ENCODE results near the gene DIRAS2. TPM values are rescaled to one million over a fixed set of nuclear protein-coding genes. Genes with fewer than 3 reads are reported as not detected.

The DIRAS2 gene
- total and polyA plus RNA-seq, 2 donors (not counting 3 experiments of a cell fraction or from before 2014, with no cell fraction given) = not detected

DNA sequence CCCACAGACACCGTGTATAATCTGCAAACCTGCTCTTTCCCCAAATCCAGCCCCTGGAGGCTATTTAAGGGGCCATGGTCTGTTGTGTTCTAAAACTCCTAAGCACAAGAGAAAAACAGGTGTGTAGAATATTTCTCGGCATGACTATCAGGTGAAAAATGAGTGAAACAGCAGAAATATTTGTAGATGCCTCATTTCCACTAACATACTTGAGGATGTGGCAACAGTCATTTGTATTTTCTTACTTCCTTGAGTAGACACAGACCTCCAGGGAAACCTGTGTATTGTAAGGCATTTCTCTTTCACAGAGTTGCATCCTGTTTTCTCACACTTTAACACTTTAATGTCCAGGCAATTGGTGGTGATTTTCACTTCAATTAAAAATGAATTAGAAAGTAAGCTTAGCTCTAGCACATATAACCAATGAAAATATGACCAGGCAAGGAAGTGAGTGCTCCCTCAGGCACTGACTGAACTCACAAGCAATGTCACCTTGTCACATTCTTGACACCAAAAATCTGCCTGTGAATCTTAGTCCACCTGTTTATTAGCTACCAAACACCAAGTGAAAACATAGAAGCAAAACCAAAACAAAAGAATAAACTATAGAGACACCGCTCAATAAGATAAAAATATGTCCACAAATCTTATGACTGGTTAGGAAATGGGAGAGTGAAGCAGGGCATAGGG is 64.4 kb downstream of the DIRAS2 start:
- CTCF ChIA-PET = no interaction called here
- Histone ChIP-seq H3K4me1 (ENCODE audit: control insufficient read depth, extremely low read depth, insufficient read depth, low read length) (no peaks in the 10 kb centered on the region), H3K9ac (replicated peaks; ENCODE audit: extremely low read depth, insufficient read depth, low read length) (no peak overlapping the region), H2AFZ (ENCODE audit: low read depth, low read length) (no peak overlapping the region), H3K27me3 (ENCODE audit: control insufficient read depth in 2 of 2, insufficient read depth in 2 of 2, low read length in 2 of 2) (no peaks in the 10 kb centered on the region), H3K4me2 (ENCODE audit: insufficient read depth, low read length) (no peak overlapping the region), H3K9me3 (replicated peaks; ENCODE audit: control insufficient read depth, insufficient read depth, low read length) (no peaks in the 10 kb centered on the region), H3K4me3 (replicated peaks in 1 of 3; ENCODE audit: insufficient read depth in 1 of 3, low read depth in 1 of 3, low read length in 3 of 3) (no peak overlapping the region), H3K27ac (ENCODE audit: insufficient read depth, low read depth, low read length) (no peak overlapping the region), H3K36me3 (ENCODE audit: control insufficient read depth in 2 of 2, extremely low read depth in 1 of 2, insufficient read depth in 2 of 2, low read length in 2 of 2) (no peaks in the 10 kb centered on the region), H3K79me2 (ENCODE audit: control insufficient read depth, insufficient read depth, low read length) (no peaks in the 10 kb centered on the region), H4K20me1 (replicated peaks; ENCODE audit: control insufficient read depth, extremely low read depth, insufficient read depth, low read length) (no peaks in the 10 kb centered on the region), H3K9me1 (replicated peaks; ENCODE audit: control insufficient read depth, extremely low read depth, insufficient read depth, low read length) (no peaks in the 10 kb centered on the region)
- POLR2A ChIA-PET = no interaction called here
- FAIRE-seq = no peak
- dilution Hi-C loops (cut with MboI; ENCODE audit: extremely low pct_ligation_motif_present, low sequenced_read_pairs) (no loop called here), intact Hi-C loops (cut with micrococcal nuclease) (no loop called here)
- DNase-seq (ENCODE audit: low read depth, low spot score) = no peak
- no TSS peak for BruUV-seq (replicated peaks)
- TF ChIP-seq POLR2AphosphoS5 (IDR thresholded peaks at IDR 0.05; ENCODE audit: insufficient read depth, low read depth, low read length) (no peak), GATA2 (IDR thresholded peaks at IDR 0.05; ENCODE audit: insufficient read depth, insufficient read length, low read depth, low read length) (no peak), MYC (IDR thresholded peaks at IDR 0.05; ENCODE audit: low read depth, low read length) (no peak)

DNA sequence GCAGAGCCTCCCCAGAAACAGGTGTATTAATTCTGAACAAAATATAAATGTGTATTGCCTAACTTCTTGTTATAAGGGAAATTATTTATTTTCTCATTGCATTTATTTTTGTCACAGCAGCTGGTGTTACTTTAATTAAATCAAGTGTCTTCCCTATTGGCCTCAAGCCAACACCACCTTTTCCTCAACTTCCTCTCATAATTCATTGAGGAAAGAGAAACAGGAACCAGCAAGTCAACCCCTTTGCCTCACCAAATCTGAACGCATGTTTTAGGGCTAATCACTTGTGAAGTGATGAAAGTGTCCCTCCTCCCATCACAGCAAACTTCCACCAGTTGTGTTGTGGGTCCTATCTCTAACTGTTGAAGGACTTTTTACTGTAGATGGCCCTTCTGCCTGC is 73.1 kb downstream of the DIRAS2 start:
- H3K9me1 ChIP-seq (replicated peaks; ENCODE audit: control insufficient read depth, extremely low read depth, insufficient read depth, low read length) = no peaks in the 10 kb centered on the region
- H3K36me3 ChIP-seq (ENCODE audit: control insufficient read depth in 2 of 2, extremely low read depth in 1 of 2, insufficient read depth in 2 of 2, low read length in 2 of 2) = no peaks in the 10 kb centered on the region
- POLR2A ChIA-PET = no interaction called here
- no peak overlapping the region for H3K27ac ChIP-seq (ENCODE audit: insufficient read depth, low read depth, low read length)
- H3K9me3 ChIP-seq (replicated peaks; ENCODE audit: control insufficient read depth, insufficient read depth, low read length) = peaks cover 2% of the 10 kb centered on the region
- dilution Hi-C loops (cut with MboI; ENCODE audit: extremely low pct_ligation_motif_present, low sequenced_read_pairs) = no loop called here
- H3K79me2 ChIP-seq (ENCODE audit: control insufficient read depth, insufficient read depth, low read length) = no peaks in the 10 kb centered on the region
- no peak for FAIRE-seq
- H3K9ac ChIP-seq (replicated peaks; ENCODE audit: extremely low read depth, insufficient read depth, low read length) = no peak overlapping the region
- TF ChIP-seq JUN (IDR thresholded peaks at IDR 0.05; ENCODE audit: borderline replicate concordance, insufficient read depth, insufficient read length, low read depth) (no peak), FOS (IDR thresholded peaks at IDR 0.05; ENCODE audit: borderline replicate concordance, insufficient read depth, low read length) (no peak), POLR2AphosphoS5 (IDR thresholded peaks at IDR 0.05; ENCODE audit: insufficient read depth, low read depth, low read length) (no peak), MYC (IDR thresholded peaks at IDR 0.05; ENCODE audit: low read depth, low read length) (no peak), GATA2 (IDR thresholded peaks at IDR 0.05; ENCODE audit: insufficient read depth, insufficient read length, low read depth, low read length) (no peak), POLR2A (IDR thresholded peaks at IDR 0.05; ENCODE audit: low read depth, low read length) (no peak), EZH2 (IDR thresholded peaks at IDR 0.05; ENCODE audit: borderline replicate concordance, low read depth, low read length, severe bottlenecking) (no peak)
- TF ChIP-seq, protein P1, sequence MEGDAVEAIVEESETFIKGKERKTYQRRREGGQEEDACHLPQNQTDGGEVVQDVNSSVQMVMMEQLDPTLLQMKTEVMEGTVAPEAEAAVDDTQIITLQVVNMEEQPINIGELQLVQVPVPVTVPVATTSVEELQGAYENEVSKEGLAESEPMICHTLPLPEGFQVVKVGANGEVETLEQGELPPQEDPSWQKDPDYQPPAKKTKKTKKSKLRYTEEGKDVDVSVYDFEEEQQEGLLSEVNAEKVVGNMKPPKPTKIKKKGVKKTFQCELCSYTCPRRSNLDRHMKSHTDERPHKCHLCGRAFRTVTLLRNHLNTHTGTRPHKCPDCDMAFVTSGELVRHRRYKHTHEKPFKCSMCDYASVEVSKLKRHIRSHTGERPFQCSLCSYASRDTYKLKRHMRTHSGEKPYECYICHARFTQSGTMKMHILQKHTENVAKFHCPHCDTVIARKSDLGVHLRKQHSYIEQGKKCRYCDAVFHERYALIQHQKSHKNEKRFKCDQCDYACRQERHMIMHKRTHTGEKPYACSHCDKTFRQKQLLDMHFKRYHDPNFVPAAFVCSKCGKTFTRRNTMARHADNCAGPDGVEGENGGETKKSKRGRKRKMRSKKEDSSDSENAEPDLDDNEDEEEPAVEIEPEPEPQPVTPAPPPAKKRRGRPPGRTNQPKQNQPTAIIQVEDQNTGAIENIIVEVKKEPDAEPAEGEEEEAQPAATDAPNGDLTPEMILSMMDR (IDR thresholded peaks at IDR 0.05; ENCODE audit: extremely low read depth in 1 of 2, insufficient read depth in 1 of 2, low read depth in 1 of 2, low read length in 2 of 2) = no peak
- TF ChIP-seq, protein P2, sequence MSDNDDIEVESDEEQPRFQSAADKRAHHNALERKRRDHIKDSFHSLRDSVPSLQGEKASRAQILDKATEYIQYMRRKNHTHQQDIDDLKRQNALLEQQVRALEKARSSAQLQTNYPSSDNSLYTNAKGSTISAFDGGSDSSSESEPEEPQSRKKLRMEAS (IDR thresholded peaks at IDR 0.05; ENCODE audit: insufficient read depth, insufficient read length) = no peak
- BruUV-seq (replicated peaks) = no TSS peak
- H4K20me1 ChIP-seq (replicated peaks; ENCODE audit: control insufficient read depth, extremely low read depth, insufficient read depth, low read length) = no peaks in the 10 kb centered on the region
- H3K4me2 ChIP-seq (ENCODE audit: insufficient read depth, low read length) = no peak overlapping the region
- H3K27me3 ChIP-seq (ENCODE audit: control insufficient read depth in 2 of 2, insufficient read depth in 2 of 2, low read length in 2 of 2) = no peaks in the 10 kb centered on the region
- no peaks in the 10 kb centered on the region for H3K4me1 ChIP-seq (ENCODE audit: control insufficient read depth, extremely low read depth, insufficient read depth, low read length)
- H2AFZ ChIP-seq (ENCODE audit: low read depth, low read length) = no peak overlapping the region
- no peak for DNase-seq (ENCODE audit: low read depth, low spot score)
- CTCF ChIA-PET = no interaction called here
- intact Hi-C loops (cut with micrococcal nuclease) = no loop called here
- H3K4me3 ChIP-seq (replicated peaks in 1 of 3; ENCODE audit: insufficient read depth in 1 of 3, low read depth in 1 of 3, low read length in 3 of 3) = no peak overlapping the region
